H9 (cell line): ENCODE results near the gene NUDT7. TPM values are rescaled to one million over a fixed set of nuclear protein-coding genes. Genes with fewer than 3 reads are reported as not detected.

Experiments used
- DNase-seq: peaks from one replicate; pipeline ENCODE4 v3.0.0-alpha.2; 2017
- H2AFZ ChIP-seq: one replicate; pipeline ENCODE4 v1.6.1; 2013; ENCODE audit warnings: mild to moderate bottlenecking, low read length, control low read depth, moderate library complexity
- H2AK5ac ChIP-seq: 2 replicates; pipeline ENCODE4 v1.6.1; 2013; ENCODE audit warnings: low read length, control low read depth, mixed read lengths; ENCODE audit not compliant: insufficient read length
- H2BK120ac ChIP-seq: one replicate; pipeline ENCODE4 v1.6.1; 2013; ENCODE audit warnings: low read depth, mild to moderate bottlenecking, low read length, control low read depth, inconsistent platforms; ENCODE audit not compliant: poor library complexity, severe bottlenecking
- H2BK12ac ChIP-seq: 2 replicates; pipeline ENCODE4 v1.6.1; 2013; ENCODE audit warnings: low read length, control low read depth, mixed read lengths, low read depth; ENCODE audit not compliant: insufficient read length
- H2BK15ac ChIP-seq: 2 replicates; pipeline ENCODE4 v1.6.1; 2013; ENCODE audit warnings: low read depth, low read length, control low read depth
- H2BK20ac ChIP-seq: one replicate; pipeline ENCODE4 v1.6.1; 2013; ENCODE audit warnings: low read depth, mild to moderate bottlenecking, low read length, control low read depth, inconsistent platforms; ENCODE audit not compliant: poor library complexity, severe bottlenecking
- H2BK5ac ChIP-seq: 2 replicates; pipeline ENCODE4 v1.6.1; 2013; ENCODE audit warnings: low read length, control low read depth, mixed read lengths; ENCODE audit not compliant: insufficient read length
- H3K14ac ChIP-seq: 2 replicates; pipeline ENCODE4 v1.6.1; 2013; ENCODE audit warnings: low read length, control low read depth; ENCODE audit not compliant: insufficient read depth
- H3K18ac ChIP-seq: 2 replicates; pipeline ENCODE4 v1.6.1; 2013; ENCODE audit warnings: low read depth, mild to moderate bottlenecking, mixed read lengths, low read length, control low read depth; ENCODE audit not compliant: insufficient read length
- H3K23ac ChIP-seq: 2 replicates; pipeline ENCODE4 v1.6.1; 2013; ENCODE audit warnings: low read length, control low read depth, mixed read lengths, low read depth; ENCODE audit not compliant: insufficient read length
- H3K23me2 ChIP-seq: 2 replicates; pipeline ENCODE4 v1.6.1; 2013; ENCODE audit warnings: low read depth, mild to moderate bottlenecking, mixed read lengths, low read length, control low read depth; ENCODE audit not compliant: insufficient read length, poor library complexity, severe bottlenecking
- H3K27ac ChIP-seq: 2 replicates; pipeline ENCODE4 v1.5.1; 2013; ENCODE audit warnings: low read length, control low read depth, mixed read lengths, low read depth; ENCODE audit not compliant: insufficient read length
- H3K27me3 ChIP-seq: 2 replicates; pipeline ENCODE4 v1.6.1; 2013; ENCODE audit warnings: low read length, control low read depth, inconsistent platforms; ENCODE audit not compliant: insufficient read depth
- H3K4ac ChIP-seq: 2 replicates; pipeline ENCODE4 v1.6.1; 2013; ENCODE audit warnings: low read depth, mild to moderate bottlenecking, control low read depth, inconsistent platforms, low read length, moderate library complexity
- H3K4me1 ChIP-seq: 2 replicates; pipeline ENCODE4 v1.6.1; 2013; ENCODE audit warnings: low read length, control low read depth, inconsistent platforms; ENCODE audit not compliant: insufficient read depth
- H3K4me2 ChIP-seq: 2 replicates; pipeline ENCODE4 v1.6.1; 2013; ENCODE audit warnings: low read length, control low read depth, mixed read lengths; ENCODE audit not compliant: insufficient read length, insufficient read depth
- H3K56ac ChIP-seq: 2 replicates; pipeline ENCODE4 v1.6.1; 2013; ENCODE audit warnings: low read depth, mild to moderate bottlenecking, mixed read lengths, low read length, control low read depth; ENCODE audit not compliant: insufficient read length
- H3K79me1 ChIP-seq: 2 replicates; pipeline ENCODE4 v1.6.1; 2013; ENCODE audit warnings: low read depth, mild to moderate bottlenecking, moderate library complexity, low read length, control low read depth, inconsistent platforms; ENCODE audit not compliant: insufficient read depth, poor library complexity, severe bottlenecking
- H3K79me2 ChIP-seq: 2 replicates; pipeline ENCODE4 v1.6.1; 2013; ENCODE audit warnings: low read length, control low read depth, inconsistent platforms; ENCODE audit not compliant: insufficient read depth
- H3K9ac ChIP-seq: 2 replicates; pipeline ENCODE4 v1.6.1; 2013; ENCODE audit warnings: low read length, control low read depth, mixed read lengths; ENCODE audit not compliant: insufficient read length; ENCODE audit errors: extremely low read depth
- H3K9me3 ChIP-seq: one replicate; pipeline ENCODE4 v1.6.1; 2013; ENCODE audit warnings: low read depth, low read length, inconsistent platforms; ENCODE audit not compliant: control insufficient read depth
- H3T11ph ChIP-seq: one replicate; pipeline ENCODE4 v1.6.1; 2013; ENCODE audit warnings: mild to moderate bottlenecking, low read length, control low read depth, inconsistent platforms
- H4K20me1 ChIP-seq: one replicate; pipeline ENCODE4 v1.6.1; 2013; ENCODE audit not compliant: control insufficient read depth, insufficient read length, insufficient read depth
- H4K5ac ChIP-seq: 2 replicates; pipeline ENCODE4 v1.6.1; 2013; ENCODE audit warnings: low read depth, mild to moderate bottlenecking, mixed read lengths, low read length, control low read depth; ENCODE audit not compliant: insufficient read length
- H4K8ac ChIP-seq: replicated peaks from 2 replicates; pipeline ENCODE4 v1.6.1; 2013; ENCODE audit warnings: low read length, control low read depth, mixed read lengths, low read depth; ENCODE audit not compliant: insufficient read length
- H4K91ac ChIP-seq: 2 replicates; pipeline ENCODE4 v1.6.1; 2013; ENCODE audit warnings: low read depth, mild to moderate bottlenecking, moderate library complexity, mixed read lengths, low read length, control low read depth; ENCODE audit not compliant: insufficient read length
- H3K27ac Mint-ChIP-seq, 3 experiments: 2 replicates in 2 of 3; 3 replicates in 1 of 3; pipeline ENCODE4 v1.8.0; 2020 to 2021; ENCODE audit warnings: mixed read lengths in 3 of 3, mild to moderate bottlenecking in 1 of 3, moderate library complexity in 1 of 3
- H3K27me3 Mint-ChIP-seq: 2 replicates; pipeline ENCODE4 v1.8.0; 2021; ENCODE audit warnings: low read depth, mild to moderate bottlenecking, moderate library complexity, mixed read lengths
- H3K36me3 Mint-ChIP-seq, 3 experiments: 2 replicates in 2 of 3; 3 replicates in 1 of 3; pipeline ENCODE4 v1.8.0; 2020 to 2021; ENCODE audit warnings: low read depth in 3 of 3, mixed read lengths in 3 of 3; ENCODE audit not compliant: insufficient read depth in 1 of 3
- H3K4me1 Mint-ChIP-seq, 2 experiments: 2 replicates each; pipeline ENCODE4 v1.8.0; 2020; ENCODE audit warnings: mixed read lengths in 2 of 2
- H3K4me3 Mint-ChIP-seq, 2 experiments: 2 replicates in 1 of 2; 3 replicates in 1 of 2; pipeline ENCODE4 v1.8.0; 2020 to 2021; ENCODE audit warnings: mild to moderate bottlenecking in 2 of 2, mixed read lengths in 2 of 2, moderate library complexity in 1 of 2
- H3K9me3 Mint-ChIP-seq, 2 experiments: 2 replicates in 1 of 2; 3 replicates in 1 of 2; pipeline ENCODE4 v1.8.0; 2020; ENCODE audit warnings: mild to moderate bottlenecking in 2 of 2, mixed read lengths in 2 of 2, moderate library complexity in 1 of 2
- WGBS: extraction: QIAGEN DNeasy Blood & Tissue Kit; methylation state at CpG from one replicate; pipeline ENCODE4 v1.1.7; 2013; ENCODE audit warnings: missing lambda C conversion rate, low lambda C conversion rate, mixed read lengths; ENCODE audit not compliant: insufficient read length; ENCODE audit errors: extremely low coverage; 5-methylcytosine and 5-hydroxymethylcytosine counted together
- total RNA-seq: library from RNA; stranded (reverse); gene quantifications from 2 replicates; pipeline ENCODE4 v1.2.1, GENCODE V29; 2021
- TF ChIP-seq, protein P1 (sequence below): fragments of 200-600 bp; sonication (generic); conservative IDR thresholded peaks from 3 replicates; pipeline ENCODE4 v1.8.0; 2021; ENCODE audit warnings: antibody characterized with exemption, mild to moderate bottlenecking

Gene NUDT7
- total RNA-seq, 1 experiment from 2014 or later, result 6.8 TPM

DNA sequence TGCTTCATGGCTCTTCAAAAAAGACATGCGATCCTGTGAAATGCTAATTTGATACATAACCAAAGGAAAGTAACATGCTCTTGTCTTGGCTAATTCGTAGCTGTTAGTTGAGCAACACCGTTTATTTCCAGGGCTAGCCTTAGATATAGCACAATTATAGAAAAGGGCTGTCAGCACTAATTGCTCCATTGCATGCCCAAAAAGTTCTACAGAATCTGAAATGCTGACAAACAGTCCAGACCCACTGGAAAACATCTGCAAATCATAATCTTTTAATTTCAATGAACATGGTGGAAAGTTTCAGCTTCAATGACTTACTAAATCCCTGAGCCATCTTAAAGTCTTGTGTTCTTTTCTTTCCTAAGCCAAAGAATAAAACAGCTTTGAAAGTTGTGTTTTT lies 42.9 kb upstream of the NUDT7 start:
- H3K23ac ChIP-seq, result no peak overlapping the region
- H4K20me1 ChIP-seq, result no peaks in the 10 kb centered on the region
- no peak overlapping the region for H2BK5ac ChIP-seq
- no peaks in the 10 kb centered on the region for H3K36me3 Mint-ChIP-seq
- H3T11ph ChIP-seq, result no peak overlapping the region
- no peaks in the 10 kb centered on the region for H3K79me2 ChIP-seq
- H3K14ac ChIP-seq, result no peak overlapping the region
- no peaks in the 10 kb centered on the region for H3K27me3 ChIP-seq
- H2AFZ ChIP-seq, result no peak overlapping the region
- no peak overlapping the region for H3K27ac Mint-ChIP-seq
- WGBS, result no CpG with 5 or more reads among the region's 3 CpGs
- H2AK5ac ChIP-seq, result no peak overlapping the region
- no peak overlapping the region for H2BK20ac ChIP-seq
- H3K4ac ChIP-seq, result no peak overlapping the region
- H3K9me3 ChIP-seq, result no peaks in the 10 kb centered on the region
- H4K91ac ChIP-seq, result no peak overlapping the region
- DNase-seq, result no peak
- TF ChIP-seq, protein P1, sequence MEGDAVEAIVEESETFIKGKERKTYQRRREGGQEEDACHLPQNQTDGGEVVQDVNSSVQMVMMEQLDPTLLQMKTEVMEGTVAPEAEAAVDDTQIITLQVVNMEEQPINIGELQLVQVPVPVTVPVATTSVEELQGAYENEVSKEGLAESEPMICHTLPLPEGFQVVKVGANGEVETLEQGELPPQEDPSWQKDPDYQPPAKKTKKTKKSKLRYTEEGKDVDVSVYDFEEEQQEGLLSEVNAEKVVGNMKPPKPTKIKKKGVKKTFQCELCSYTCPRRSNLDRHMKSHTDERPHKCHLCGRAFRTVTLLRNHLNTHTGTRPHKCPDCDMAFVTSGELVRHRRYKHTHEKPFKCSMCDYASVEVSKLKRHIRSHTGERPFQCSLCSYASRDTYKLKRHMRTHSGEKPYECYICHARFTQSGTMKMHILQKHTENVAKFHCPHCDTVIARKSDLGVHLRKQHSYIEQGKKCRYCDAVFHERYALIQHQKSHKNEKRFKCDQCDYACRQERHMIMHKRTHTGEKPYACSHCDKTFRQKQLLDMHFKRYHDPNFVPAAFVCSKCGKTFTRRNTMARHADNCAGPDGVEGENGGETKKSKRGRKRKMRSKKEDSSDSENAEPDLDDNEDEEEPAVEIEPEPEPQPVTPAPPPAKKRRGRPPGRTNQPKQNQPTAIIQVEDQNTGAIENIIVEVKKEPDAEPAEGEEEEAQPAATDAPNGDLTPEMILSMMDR, result no peak
- no peak overlapping the region for H4K8ac ChIP-seq
- H3K79me1 ChIP-seq, result no peaks in the 10 kb centered on the region
- H2BK120ac ChIP-seq, result no peak overlapping the region
- H3K27ac ChIP-seq, result no peak overlapping the region
- H3K56ac ChIP-seq, result no peak overlapping the region
- H3K4me2 ChIP-seq, result no peak overlapping the region
- no peak overlapping the region for H3K4me3 Mint-ChIP-seq
- H2BK12ac ChIP-seq, result no peak overlapping the region
- H3K9me3 Mint-ChIP-seq, result no peaks in the 10 kb centered on the region
- no peak overlapping the region for H3K9ac ChIP-seq
- H3K4me1 ChIP-seq, result peaks cover 1% of the 10 kb centered on the region; the same call in 1 of the 2 replicates
- H3K23me2 ChIP-seq, result no peaks in the 10 kb centered on the region
- no peak overlapping the region for H4K5ac ChIP-seq
- no peak overlapping the region for H2BK15ac ChIP-seq
- peaks cover 2% of the 10 kb centered on the region; the same call in 1 of the 2 replicates for H3K27me3 Mint-ChIP-seq
- H3K18ac ChIP-seq, result no peak overlapping the region
- H3K4me1 Mint-ChIP-seq, result no peaks in the 10 kb centered on the region; a peak in 3 of 4 replicates
